H1 (cell line): ENCODE measurements around the gene CACNB2. TPM values are rescaled to one million over a fixed set of nuclear protein-coding genes. Genes with fewer than 3 reads are reported as not detected.

Experiments
- CTCF ChIA-PET: fragments of 300-600 bp; sonication (Branson Sonifier 250); formaldehyde crosslinking; loops from one replicate; lab custom pipeline; 2021; ENCODE audit not compliant: partially characterized antibody; lab: Charles Lee
- POLR2A ChIA-PET: fragments of 300-600 bp; sonication (Branson Sonifier 250); formaldehyde crosslinking; loops from one replicate; lab custom pipeline; 2021; ENCODE audit warnings: inconsistent platforms; ENCODE audit not compliant: partially characterized antibody; lab: Charles Lee
- DNase-seq, 2 experiments: peaks; one replicate each; pipeline versions ENCODE4 v3.0.0 to v3.0.0-alpha.2; 2010 to 2022; ENCODE audit warnings: low spot score in 2 of 2, low read depth in 1 of 2, mixed read lengths in 1 of 2
- FAIRE-seq: peaks from 2 replicates; lab custom pipeline; 2011; peaks lifted over from hg19 to GRCh38; lab: Jason Lieb, UNC
- H2AFZ ChIP-seq: 2 replicates; pipeline ENCODE4 v1.8.1; 2012; ENCODE audit warnings: low read length, inconsistent platforms
- H2AK5ac ChIP-seq: 2 replicates; pipeline ENCODE4 v1.6.1; 2013; ENCODE audit warnings: low read depth, low read length
- H2BK120ac ChIP-seq: replicated peaks from 2 replicates; pipeline ENCODE3; 2013; ENCODE audit warnings: low read depth, low read length, inconsistent platforms
- H2BK12ac ChIP-seq: 2 replicates; pipeline ENCODE4 v1.6.1; 2013; ENCODE audit warnings: low read depth, low read length
- H2BK15ac ChIP-seq: 2 replicates; pipeline ENCODE4 v1.6.1; 2013; ENCODE audit warnings: low read length
- H2BK20ac ChIP-seq: 2 replicates; pipeline ENCODE4 v1.6.1; 2013; ENCODE audit warnings: low read length
- H2BK5ac ChIP-seq: 2 replicates; pipeline ENCODE4 v1.6.1; 2013; ENCODE audit warnings: low read depth, low read length
- H3K14ac ChIP-seq: 2 replicates; pipeline ENCODE4 v1.6.1; 2013; ENCODE audit warnings: inconsistent platforms; ENCODE audit not compliant: insufficient read length
- H3K18ac ChIP-seq: 2 replicates; pipeline ENCODE4 v1.6.1; 2013; ENCODE audit warnings: low read length; ENCODE audit errors: extremely low read depth
- H3K23ac ChIP-seq: 2 replicates; pipeline ENCODE4 v1.6.1; 2013; ENCODE audit warnings: inconsistent platforms; ENCODE audit not compliant: insufficient read length
- H3K23me2 ChIP-seq: 2 replicates; pipeline ENCODE4 v1.6.1; 2013; ENCODE audit warnings: low read depth, low read length
- H3K27ac ChIP-seq: 2 replicates; pipeline ENCODE4 v1.6.1; 2011; ENCODE audit warnings: low read depth, low read length, inconsistent platforms
- H3K27me3 ChIP-seq, 4 experiments: replicated peaks in 1 of 4; 1 replicate in 1 of 4; 2 replicates in 3 of 4; pipeline versions ENCODE4 v1.6.1 to v1.8.1; 2011 to 2013; ENCODE audit warnings: low read length in 3 of 4, mild to moderate bottlenecking in 3 of 4, inconsistent platforms in 2 of 4, mixed read lengths in 2 of 4, moderate library complexity in 1 of 4; ENCODE audit not compliant: control insufficient read depth in 3 of 4, insufficient read depth in 3 of 4; ENCODE audit errors: extremely low read depth in 1 of 4
- H3K36me3 ChIP-seq, 4 experiments: 2 replicates each; pipeline versions ENCODE4 v1.6.1 to v1.8.1; 2011 to 2013; ENCODE audit warnings: mild to moderate bottlenecking in 4 of 4, low read length in 3 of 4, moderate library complexity in 2 of 4, control low read depth in 1 of 4, inconsistent platforms in 1 of 4; ENCODE audit not compliant: insufficient read depth in 4 of 4, control insufficient read depth in 2 of 4
- H3K4ac ChIP-seq: replicated peaks from 2 replicates; pipeline ENCODE3; 2013; ENCODE audit warnings: low read length, low read depth, mixed read lengths, inconsistent platforms; ENCODE audit not compliant: insufficient read length
- H3K4me1 ChIP-seq, 4 experiments: replicated peaks in 1 of 4; 1 replicate in 1 of 4; 2 replicates in 3 of 4; pipeline versions ENCODE4 v1.6.1 to v1.8.1; 2011 to 2013; ENCODE audit warnings: low read length in 3 of 4, inconsistent platforms in 2 of 4, mixed read lengths in 1 of 4; ENCODE audit not compliant: insufficient read depth in 4 of 4, control insufficient read depth in 3 of 4
- H3K4me2 ChIP-seq, 2 experiments: 2 replicates each; pipeline versions ENCODE4 v1.6.1 to v1.8.1; 2011 to 2013; ENCODE audit warnings: low read depth in 2 of 2, low read length in 2 of 2, control low read depth in 1 of 2, inconsistent platforms in 1 of 2, mild to moderate bottlenecking in 1 of 2; ENCODE audit not compliant: insufficient read depth in 1 of 2
- H3K4me3 ChIP-seq, 4 experiments: fragments of 200-600, 300-600 bp in 1 of 4; sonication (generic), shearing (Covaris generic), sonication (Bioruptor Twin) in 1 of 4; 2 replicates each; pipeline versions ENCODE4 v1.5.1 to v1.8.1; 2011 to 2016; ENCODE audit warnings: low read length in 4 of 4, low read depth in 3 of 4, control low read depth in 2 of 4, inconsistent platforms in 2 of 4, mild to moderate bottlenecking in 2 of 4, mixed read lengths in 1 of 4, moderate library complexity in 1 of 4; ENCODE audit not compliant: insufficient read depth in 2 of 4; ENCODE audit errors: extremely low read depth in 1 of 4
- H3K56ac ChIP-seq: replicated peaks from 2 replicates; pipeline ENCODE3; 2013; ENCODE audit warnings: low read depth, mild to moderate bottlenecking, mixed read lengths, low read length, inconsistent platforms; ENCODE audit not compliant: insufficient read length
- H3K79me1 ChIP-seq: 2 replicates; pipeline ENCODE4 v1.6.1; 2013; ENCODE audit warnings: low read depth, low read length, control low read depth
- H3K79me2 ChIP-seq, 2 experiments: 2 replicates each; pipeline versions ENCODE4 v1.6.1 to v1.8.1; 2012 to 2013; ENCODE audit warnings: low read length in 2 of 2, mild to moderate bottlenecking in 2 of 2, inconsistent platforms in 1 of 2; ENCODE audit not compliant: insufficient read depth in 2 of 2, control insufficient read depth in 1 of 2
- H3K9ac ChIP-seq, 4 experiments: replicated peaks in 1 of 4; 1 replicate in 1 of 4; 2 replicates in 3 of 4; pipeline versions ENCODE4 v1.6.1 to v1.8.1; 2011 to 2013; ENCODE audit warnings: low read depth in 3 of 4, low read length in 3 of 4, control low read depth in 2 of 4, mild to moderate bottlenecking in 2 of 4, moderate library complexity in 2 of 4, inconsistent platforms in 1 of 4; ENCODE audit errors: extremely low read depth in 1 of 4
- H3K9me3 ChIP-seq, 2 experiments: 2 replicates each; pipeline versions ENCODE4 v1.6.1 to v1.8.1; 2012 to 2013; ENCODE audit warnings: mild to moderate bottlenecking in 2 of 2, moderate library complexity in 2 of 2, control low read depth in 1 of 2, inconsistent platforms in 1 of 2, low read depth in 1 of 2, low read length in 1 of 2, mixed read lengths in 1 of 2; ENCODE audit not compliant: insufficient read depth in 2 of 2
- H4K20me1 ChIP-seq, 2 experiments: replicated peaks in 1 of 2; 2 replicates each; pipeline versions ENCODE3 to v1.8.1; 2011 to 2013; ENCODE audit warnings: inconsistent platforms in 2 of 2, low read length in 2 of 2, mild to moderate bottlenecking in 1 of 2; ENCODE audit not compliant: insufficient read depth in 2 of 2, control insufficient read depth in 1 of 2
- H4K5ac ChIP-seq: 2 replicates; pipeline ENCODE4 v1.6.1; 2013; ENCODE audit warnings: low read length, low read depth, mixed read lengths, inconsistent platforms; ENCODE audit not compliant: insufficient read length
- H4K8ac ChIP-seq: 2 replicates; pipeline ENCODE4 v1.8.0; 2013; ENCODE audit warnings: mild to moderate bottlenecking, moderate library complexity, low read length, inconsistent platforms; ENCODE audit not compliant: insufficient read depth; ENCODE audit errors: extremely low read depth
- H4K91ac ChIP-seq: replicated peaks from 2 replicates; pipeline ENCODE3; 2013; ENCODE audit warnings: low read length, mixed read lengths, inconsistent platforms; ENCODE audit not compliant: insufficient read length
- ATF2 ChIP-seq: IDR thresholded peaks from 2 replicates; pipeline ENCODE4 v1.6.1; 2012; ENCODE audit warnings: low read length, inconsistent platforms
- CHD2 ChIP-seq: IDR thresholded peaks from 2 replicates; pipeline ENCODE4 v1.6.1; 2012; ENCODE audit warnings: low read length, improper control_type of control experiment
- GTF2F1 ChIP-seq: IDR thresholded peaks from 2 replicates; pipeline ENCODE4 v1.6.1; 2012; ENCODE audit warnings: low read depth, low read length, improper control_type of control experiment, borderline replicate concordance
- JUN ChIP-seq: IDR thresholded peaks from 2 replicates; pipeline ENCODE4 v1.6.1; 2011; ENCODE audit warnings: low read depth, mild to moderate bottlenecking, improper control_type of control experiment, low read length
- KDM1A ChIP-seq: fragments of 200-600, 300-600 bp; sonication (generic); IDR thresholded peaks from 2 replicates; pipeline ENCODE4 v1.7.1; 2016; ENCODE audit warnings: mild to moderate bottlenecking, low read length, borderline replicate concordance
- KDM5A ChIP-seq: fragments of 200-600 bp; IDR thresholded peaks from 2 replicates; pipeline ENCODE4 v1.7.1; 2012; ENCODE audit warnings: mild to moderate bottlenecking, low read length, inconsistent platforms, mixed read lengths
- PHF8 ChIP-seq: fragments of 200-600 bp; sonication (generic); conservative IDR thresholded peaks from 2 replicates; pipeline ENCODE4 v1.7.1; 2012; ENCODE audit warnings: low read depth, mild to moderate bottlenecking, inconsistent platforms, low read length, moderate library complexity
- POLR2AphosphoS5 ChIP-seq: IDR thresholded peaks from 2 replicates; pipeline ENCODE4 v1.6.1; 2011; ENCODE audit warnings: low read depth, low read length
- RNF2 ChIP-seq: fragments of 200-900, 300-1000 bp; sonication (generic); IDR thresholded peaks from 2 replicates; pipeline ENCODE4 v1.7.1; 2016; ENCODE audit warnings: borderline replicate concordance, low read depth, mild to moderate bottlenecking, antibody characterized with exemption, low read length; ENCODE audit not compliant: poor library complexity, severe bottlenecking; ENCODE audit errors: missing control alignments
- SIRT6 ChIP-seq: IDR thresholded peaks from one replicate; pipeline ENCODE4 v1.7.1; 2012; ENCODE audit warnings: low read length, inconsistent platforms
- SP1 ChIP-seq: IDR thresholded peaks from 2 replicates; pipeline ENCODE4 v1.6.1; 2011; ENCODE audit warnings: low read depth, low read length
- USF2 ChIP-seq: IDR thresholded peaks from 2 replicates; pipeline ENCODE4 v1.6.1; 2011; ENCODE audit warnings: low read length, improper control_type of control experiment
- WGBS, 2 experiments: shearing (Covaris generic) in 1 of 2; methylation state at CpG; one replicate each; pipeline versions ENCODE4 v1.1.6 to v1.1.7; 2013 to 2015; ENCODE audit warnings: low lambda C conversion rate in 2 of 2, mixed read lengths in 2 of 2, inconsistent platforms in 1 of 2, low coverage in 1 of 2, missing lambda C conversion rate in 1 of 2; ENCODE audit not compliant: insufficient replicate concordance in 2 of 2, insufficient coverage in 1 of 2, insufficient read length in 1 of 2; ENCODE audit errors: extremely low coverage in 1 of 2, missing lambda C conversion rate in 1 of 2; 5-methylcytosine and 5-hydroxymethylcytosine counted together
- polyA plus RNA-seq, 7 experiments: library from polyadenylated mRNA; depleted of rRNA in 3 of 7; stranded (reverse) in 5 of 7; unstranded in 2 of 7; fragments of >200 nt in 5 of 7; fragments of 200-250 nt in 2 of 7; gene quantifications; 1 replicate in 5 of 7; 2 replicates in 1 of 7; 4 replicates in 1 of 7; pipeline versions ENCODE4 v1.2.1 to v1.2.3, GENCODE V29; 2011 to 2013; ENCODE audit warnings: missing spikeins in 2 of 7, mixed read lengths in 2 of 7
- total RNA-seq: library from RNA; stranded (reverse); fragmentation: NEBNext Ultra II Directional; extraction: Animal tissue kit (Norgen Biotek cat#: 25700); gene quantifications from 2 replicates; pipeline ENCODE4 v1.2.1, GENCODE V29; 2021

CACNB2 gene
- total and polyA plus RNA-seq, 2 of the 8 experiments (the other 6 are each of a cell fraction or from before 2014, with no cell fraction given), result 2.4 to 3.2 TPM

- Histone ChIP-seq H3K79me2 (no peaks in the 10 kb centered on the region), H3K36me3 (no peaks in the 10 kb centered on the region), H3K23ac (no peak overlapping the region), H2AFZ (no peak overlapping the region), H3K4me1 (no peaks in the 10 kb centered on the region), H3K14ac (no peak overlapping the region), H3K4ac (no peak overlapping the region), H4K20me1 (no peaks in the 10 kb centered on the region), H3K9me3 (no peaks in the 10 kb centered on the region), H3K4me3 (no peak overlapping the region), H2BK5ac (no peak overlapping the region), H3K27me3 (no peaks in the 10 kb centered on the region), H3K56ac (no peak overlapping the region), H3K18ac (no peak overlapping the region), H3K9ac (no peak overlapping the region), H3K27ac (no peak overlapping the region), H2AK5ac (no peak overlapping the region), H2BK12ac (no peak overlapping the region), H4K8ac (no peak overlapping the region), H3K79me1 (no peaks in the 10 kb centered on the region), H2BK20ac (no peak overlapping the region), H3K23me2 (no peaks in the 10 kb centered on the region), H2BK120ac (no peak overlapping the region), H4K5ac (no peak overlapping the region), H3K4me2 (no peak overlapping the region), H4K91ac (no peak overlapping the region), H2BK15ac (no peak overlapping the region)
- WGBS, 2 experiments, result 94% methylated on average over 4 of the region's 6 CpGs; no CpG with 5 or more reads in 1 of the 2 experiments
- CTCF ChIA-PET, result interaction anchor here (0.6 to 2.0 kb wide), 2 partner anchors 11 to 669 kb away, joined by 5 to 6 read pairs; no protein-coding TSS in a partner anchor
- FAIRE-seq (no peak), DNase-seq (no peak)
- POLR2A ChIA-PET, result no interaction called here
- TF ChIP-seq GTF2F1 (no peak), KDM1A (no peak), JUN (no peak), CHD2 (no peak), SP1 (no peak), PHF8 (no peak), USF2 (no peak), SIRT6 (no peak), RNF2 (no peak), KDM5A (no peak), ATF2 (no peak), POLR2AphosphoS5 (no peak)
Measured at GRCh38 chr10:18450298-18450697, 310.1 kb downstream of the CACNB2 start.
